ENCODE data around the gene DONSON.
A peak's percentile ranks its signal among the peaks of the same experiment; 100 is the strongest.

DONSON gene

GRCh38 chr21:33562389-33562788 lies 26.1 kb downstream of the DONSON start:
- DNase-seq (ENCODE audit: low read depth in 2 of 2) = no peak

GRCh38 chr21:33561373-33561772 lies 27.1 kb downstream of the DONSON start:
- no peak for DNase-seq (ENCODE audit: low read depth in 2 of 2)

GRCh38 chr21:33560965-33561364 lies 27.5 kb downstream of the DONSON start:
- no peak for DNase-seq (ENCODE audit: low read depth in 2 of 2)

DNA sequence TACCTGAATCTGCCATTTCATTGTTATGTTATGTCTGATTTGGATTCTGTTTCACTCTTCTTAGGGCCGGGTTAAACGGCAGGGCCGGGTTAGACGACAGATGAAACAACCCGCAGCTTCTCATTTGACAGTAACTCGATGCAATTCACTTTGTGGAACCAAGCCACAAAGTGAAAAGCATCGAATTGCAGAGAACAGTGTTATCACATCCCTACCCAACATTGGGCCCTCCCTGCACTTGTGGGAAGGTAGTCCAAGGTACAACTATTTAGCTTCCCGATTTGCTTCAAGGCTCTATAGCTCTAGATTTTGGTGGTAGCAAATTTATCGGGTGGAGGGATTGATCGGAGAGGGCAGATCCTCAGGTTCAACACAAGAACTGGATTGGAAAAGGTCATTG lies 28.7 kb downstream of the DONSON start:
- no peak for DNase-seq (ENCODE audit: low read depth in 2 of 2)

- DNase-seq (ENCODE audit: low read depth in 2 of 2) = no peak
Measured at GRCh38 chr21:33558777-33559421, 29.6 kb downstream of the DONSON start.

- DNase-seq (ENCODE audit: low read depth in 2 of 2) = no peak
Measured at GRCh38 chr21:33557447-33557846, 31.0 kb downstream of the DONSON start.

DNA sequence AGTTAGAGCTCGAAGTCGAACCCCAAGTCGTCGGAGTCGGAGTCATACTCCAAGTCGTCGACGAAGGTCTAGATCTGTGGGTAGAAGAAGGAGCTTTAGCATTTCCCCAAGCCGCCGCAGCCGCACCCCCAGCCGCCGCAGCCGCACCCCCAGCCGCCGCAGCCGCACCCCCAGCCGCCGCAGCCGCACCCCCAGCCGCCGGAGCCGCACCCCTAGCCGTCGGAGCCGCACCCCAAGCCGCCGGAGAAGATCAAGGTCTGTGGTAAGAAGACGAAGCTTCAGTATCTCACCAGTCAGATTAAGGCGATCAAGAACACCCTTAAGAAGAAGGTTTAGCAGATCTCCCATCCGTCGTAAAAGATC lies 33.5 kb downstream of the DONSON start:
- no peak for DNase-seq (ENCODE audit: low read depth in 2 of 2)

- no peak for DNase-seq (ENCODE audit: low read depth in 2 of 2)
Measured at GRCh38 chr21:33554236-33554981, 34.1 kb downstream of the DONSON start.

DNA sequence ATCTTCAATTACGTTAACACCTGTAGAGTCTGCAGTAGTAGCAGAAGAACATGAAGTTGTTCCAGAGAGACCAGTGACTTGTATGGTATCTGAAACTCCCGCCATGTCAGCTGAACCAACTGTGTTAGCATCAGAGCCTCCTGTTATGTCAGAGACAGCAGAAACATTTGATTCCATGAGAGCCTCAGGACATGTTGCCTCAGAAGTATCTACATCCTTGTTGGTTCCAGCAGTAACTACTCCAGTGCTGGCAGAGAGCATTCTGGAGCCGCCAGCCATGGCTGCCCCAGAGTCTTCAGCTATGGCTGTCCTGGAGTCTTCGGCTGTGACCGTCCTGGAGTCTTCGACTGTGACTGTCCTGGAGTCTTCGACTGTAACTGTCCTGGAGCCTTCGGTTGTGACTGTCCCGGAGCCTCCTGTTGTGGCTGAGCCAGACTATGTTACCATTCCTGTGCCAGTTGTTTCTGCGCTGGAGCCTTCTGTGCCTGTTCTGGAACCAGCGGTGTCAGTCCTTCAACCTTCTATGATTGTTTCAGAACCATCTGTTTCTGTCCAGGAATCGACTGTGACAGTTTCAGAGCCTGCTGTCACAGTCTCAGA lies 35.4 kb downstream of the DONSON start:
- DNase-seq (ENCODE audit: low read depth in 2 of 2) = no peak

GRCh38 chr21:33552093-33552998 lies 36.1 kb downstream of the DONSON start:
- DNase-seq (ENCODE audit: low read depth in 2 of 2) = no peak

DNA sequence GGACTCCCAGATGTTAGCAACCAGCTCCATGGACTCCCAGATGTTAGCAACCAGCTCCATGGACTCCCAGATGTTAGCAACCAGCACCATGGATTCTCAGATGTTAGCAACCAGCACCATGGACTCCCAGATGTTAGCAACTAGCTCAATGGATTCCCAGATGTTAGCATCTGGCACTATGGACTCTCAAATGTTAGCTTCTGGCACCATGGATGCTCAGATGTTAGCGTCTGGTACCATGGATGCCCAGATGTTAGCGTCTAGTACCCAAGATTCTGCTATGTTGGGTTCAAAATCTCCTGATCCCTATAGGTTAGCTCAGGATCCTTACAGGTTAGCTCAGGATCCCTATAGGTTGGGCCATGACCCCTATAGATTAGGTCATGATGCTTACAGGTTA lies 36.8 kb downstream of the DONSON start:
- DNase-seq (ENCODE audit: low read depth in 2 of 2) = no peak

- no peak for DNase-seq (ENCODE audit: low read depth in 2 of 2)
Measured at GRCh38 chr21:33550772-33551660, 37.5 kb downstream of the DONSON start.

DNA sequence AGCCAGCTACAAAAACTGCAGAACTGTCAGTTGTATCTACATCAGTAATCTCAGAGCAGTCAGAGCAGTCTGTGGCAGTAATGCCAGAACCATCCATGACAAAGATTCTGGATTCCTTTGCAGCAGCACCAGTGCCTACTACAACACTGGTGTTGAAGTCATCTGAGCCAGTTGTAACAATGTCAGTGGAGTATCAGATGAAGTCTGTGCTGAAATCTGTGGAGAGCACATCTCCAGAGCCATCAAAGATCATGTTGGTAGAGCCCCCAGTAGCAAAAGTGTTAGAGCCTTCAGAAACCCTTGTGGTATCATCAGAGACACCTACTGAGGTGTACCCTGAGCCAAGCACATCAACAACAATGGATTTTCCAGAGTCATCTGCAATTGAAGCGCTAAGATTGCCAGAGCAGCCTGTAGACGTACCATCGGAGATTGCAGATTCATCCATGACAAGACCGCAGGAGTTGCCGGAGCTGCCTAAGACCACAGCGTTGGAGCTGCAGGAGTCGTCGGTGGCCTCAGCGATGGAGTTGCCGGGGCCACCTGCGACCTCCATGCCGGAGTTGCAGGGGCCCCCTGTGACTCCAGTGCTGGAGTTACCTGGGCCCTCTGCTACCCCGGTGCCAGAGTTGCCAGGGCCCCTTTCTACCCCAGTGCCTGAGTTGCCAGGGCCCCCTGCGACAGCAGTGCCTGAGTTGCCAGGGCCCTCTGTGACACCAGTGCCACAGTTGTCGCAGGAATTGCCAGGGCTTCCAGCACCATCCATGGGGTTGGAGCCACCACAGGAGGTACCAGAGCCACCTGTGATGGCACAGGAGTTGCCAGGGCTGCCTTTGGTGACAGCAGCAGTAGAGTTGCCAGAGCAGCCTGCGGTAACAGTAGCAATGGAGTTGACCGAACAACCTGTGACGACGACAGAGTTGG lies 38.4 kb downstream of the DONSON start:
- no peak for DNase-seq (ENCODE audit: low read depth in 2 of 2)

GRCh38 chr21:33546086-33546485 lies 42.4 kb downstream of the DONSON start:
- no peak for DNase-seq (ENCODE audit: low read depth in 2 of 2)

- DNase-seq (ENCODE audit: low read depth in 2 of 2) = no peak
Measured at GRCh38 chr21:33544451-33545195, 43.9 kb downstream of the DONSON start.

- peak; percentile 34 to 63 for DNase-seq (ENCODE audit: low read depth in 2 of 2)
Measured at GRCh38 chr21:33543505-33544129, 44.9 kb downstream of the DONSON start.

GRCh38 chr21:33542640-33543504 lies 45.6 kb downstream of the DONSON start, which contains the start of gene SON:
SON (plus strand) TSS chr21:33543038; CDS start chr21:33543093, 55 bp downstream.
- peak; percentile 97 to 98 for DNase-seq (ENCODE audit: low read depth in 2 of 2)
